Stromal cell of bone marrow (primary cell): ENCODE measurements around the gene FLT1.
A peak's percentile ranks its signal among the peaks of the same experiment; 100 is the strongest.

Experiments
- DNase-seq: peaks from one replicate; pipeline ENCODE4 v3.0.0-alpha.2; 2012; ENCODE audit warnings: low read depth

Gene FLT1

DNA sequence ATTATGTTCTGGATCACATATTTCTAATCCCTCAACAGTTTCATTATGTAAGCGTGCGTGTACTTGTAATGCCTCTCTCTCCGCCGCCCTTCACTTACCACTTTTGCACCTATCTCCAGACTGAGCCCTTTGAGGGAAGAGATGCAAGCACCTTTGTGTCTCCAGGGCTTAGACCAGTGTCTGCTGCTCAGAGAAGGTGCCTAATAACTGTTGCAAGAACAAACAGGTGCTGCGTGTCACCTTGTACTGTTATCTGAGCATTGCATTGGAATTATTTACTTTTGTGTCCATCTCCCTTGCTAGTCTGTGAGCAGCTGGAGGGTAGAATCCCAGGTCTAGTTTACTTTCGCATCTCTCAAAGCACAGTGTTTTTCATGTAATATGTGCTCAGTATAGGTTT, 156.2 kb downstream of the FLT1 start:
- DNase-seq, result no peak

GRCh38 chr13:28338006-28338574, 156.8 kb downstream of the FLT1 start:
- no peak for DNase-seq

GRCh38 chr13:28337166-28338005, 157.5 kb downstream of the FLT1 start:
- DNase-seq, result peak; percentile 64

DNA sequence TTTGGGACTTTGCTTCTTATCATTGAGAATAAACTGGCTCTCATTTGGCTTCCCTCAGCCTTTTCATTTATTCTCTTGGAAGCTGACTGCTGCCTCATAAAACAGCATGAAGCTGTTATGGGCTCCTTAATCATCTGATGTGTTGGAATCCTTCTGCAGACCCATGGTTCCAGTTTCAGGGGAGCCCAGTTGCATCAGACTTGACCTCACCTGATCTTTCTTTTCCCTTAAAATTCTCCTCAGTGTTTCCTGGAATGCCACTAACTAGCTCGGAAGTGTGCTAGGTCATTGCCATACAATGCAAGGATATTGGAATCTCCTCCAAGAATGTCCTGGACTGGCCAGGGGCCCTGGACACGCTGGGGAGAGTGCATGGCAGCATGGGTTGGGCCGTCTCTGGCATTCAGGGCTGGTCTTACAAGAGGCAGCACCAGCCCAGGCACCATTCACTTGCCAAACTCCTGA, 158.7 kb downstream of the FLT1 start:
- no peak for DNase-seq

GRCh38 chr13:28333204-28333881, 161.6 kb downstream of the FLT1 start:
- DNase-seq, result no peak

- DNase-seq, result peak; percentile 74
Measured at GRCh38 chr13:28329395-28330158, 165.4 kb downstream of the FLT1 start.

- no peak for DNase-seq
Measured at GRCh38 chr13:28328271-28328607, 166.7 kb downstream of the FLT1 start.

DNA sequence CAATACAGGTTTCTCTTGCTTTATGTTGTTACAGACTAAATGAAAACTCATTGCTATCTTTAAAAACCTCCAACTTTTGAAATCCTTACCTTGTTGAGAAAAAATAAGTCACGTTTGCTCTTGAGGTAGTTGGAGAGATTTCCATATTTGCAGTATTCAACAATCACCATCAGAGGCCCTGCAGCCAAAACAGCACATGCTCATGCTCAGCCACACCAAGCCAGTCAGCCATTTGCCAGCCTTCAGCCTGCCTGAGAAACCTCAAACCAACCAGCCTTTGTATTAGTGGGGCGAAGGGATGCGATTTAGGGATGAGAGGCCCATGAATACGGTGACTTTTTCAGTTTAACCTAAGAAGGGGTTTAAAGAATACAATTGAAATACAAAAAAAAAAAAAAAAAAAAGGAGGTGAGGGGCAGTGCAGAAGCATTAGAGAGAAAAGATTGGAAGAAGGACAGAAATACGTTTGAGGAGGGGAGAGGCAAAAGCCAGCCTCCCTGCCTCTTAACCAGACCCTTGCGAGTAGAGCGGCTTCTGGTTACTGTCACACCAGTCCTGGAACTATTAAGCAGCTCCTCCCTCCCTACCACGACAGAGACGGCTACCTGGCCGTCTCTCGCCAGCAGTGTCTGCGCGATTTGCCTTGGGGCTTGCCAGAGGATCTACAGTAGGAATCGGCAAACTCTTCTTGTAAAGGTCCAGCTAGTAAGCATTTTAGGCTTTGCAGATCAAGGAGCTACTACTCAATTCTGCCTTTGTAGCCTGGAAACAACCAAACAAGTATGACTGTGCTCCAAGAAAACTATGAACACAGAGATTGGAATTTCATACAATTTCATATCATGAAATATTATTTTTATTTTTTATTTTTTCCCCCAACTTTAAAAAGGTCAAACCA, 167.3 kb downstream of the FLT1 start:
- no peak for DNase-seq

DNA sequence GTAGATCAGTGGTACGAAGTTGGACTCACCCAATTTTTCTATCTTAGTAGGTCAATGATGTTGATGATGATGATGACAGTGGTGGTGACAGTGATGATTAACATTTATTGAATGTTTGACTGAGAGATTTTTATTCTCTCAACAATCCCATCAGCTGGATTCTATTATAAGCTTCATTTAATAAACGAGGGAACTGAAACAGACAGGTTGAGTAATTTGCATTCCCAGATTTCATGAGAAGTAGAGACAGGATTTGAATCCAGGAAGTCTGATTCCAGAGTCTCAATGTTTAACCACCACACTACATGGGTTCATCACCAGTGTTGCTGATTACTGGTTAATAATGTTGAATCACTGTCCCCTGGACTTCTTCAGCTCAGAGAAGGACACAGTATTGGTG, 168.9 kb downstream of the FLT1 start:
- DNase-seq, result no peak

- DNase-seq, result no peak
Measured at GRCh38 chr13:28325022-28325421, 169.9 kb downstream of the FLT1 start.

DNA sequence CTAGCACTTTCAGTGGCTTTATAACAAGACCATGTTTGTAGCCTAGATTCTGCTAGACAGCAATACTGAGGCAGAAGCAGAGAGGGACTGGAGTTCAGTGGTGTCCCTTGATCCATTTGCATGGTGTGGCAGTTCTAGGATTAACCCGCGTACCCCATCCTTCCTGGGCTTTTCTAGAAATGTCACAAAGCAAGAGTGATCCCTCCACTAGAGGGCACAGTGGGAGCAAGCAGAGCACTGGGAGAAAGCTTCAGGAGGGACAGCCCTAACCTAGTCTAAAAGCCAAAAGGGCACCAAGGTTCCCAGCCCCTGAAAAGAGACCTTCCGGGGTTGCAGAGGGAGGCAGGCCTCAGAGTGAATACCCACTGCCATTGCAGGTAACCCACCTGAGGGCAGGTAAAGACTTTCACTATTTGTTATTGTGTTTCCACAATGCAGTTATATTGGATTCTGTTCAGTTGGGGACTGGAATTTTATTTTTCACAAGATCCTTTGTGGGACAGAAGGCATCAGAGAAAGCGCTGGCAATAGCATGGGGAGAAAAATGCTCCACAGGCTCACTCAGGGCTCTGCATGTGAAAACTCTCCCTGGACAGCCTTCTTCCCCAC, 170.6 kb downstream of the FLT1 start:
- DNase-seq, result no peak

GRCh38 chr13:28322256-28322905, 172.5 kb downstream of the FLT1 start:
- no peak for DNase-seq

DNA sequence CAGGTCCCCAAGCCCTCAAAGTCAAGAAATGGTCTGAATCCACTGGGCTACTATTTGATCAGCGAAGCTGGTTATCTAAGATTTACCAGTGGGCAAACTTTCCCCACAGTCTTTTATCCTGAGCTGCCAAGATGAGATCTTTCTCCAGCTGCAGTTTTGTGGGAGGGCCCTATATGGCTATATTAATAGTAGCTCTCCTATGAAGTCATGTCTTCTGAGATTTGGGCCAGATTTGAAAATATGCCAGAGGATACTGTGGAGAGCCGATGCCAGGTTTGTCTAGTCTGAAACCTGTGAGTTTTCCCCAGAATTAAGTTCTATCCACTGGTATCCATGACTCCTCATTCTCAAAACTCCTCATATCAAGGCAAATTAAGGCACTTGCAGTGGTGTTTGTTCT, 173.2 kb downstream of the FLT1 start:
- DNase-seq, result no peak

DNA sequence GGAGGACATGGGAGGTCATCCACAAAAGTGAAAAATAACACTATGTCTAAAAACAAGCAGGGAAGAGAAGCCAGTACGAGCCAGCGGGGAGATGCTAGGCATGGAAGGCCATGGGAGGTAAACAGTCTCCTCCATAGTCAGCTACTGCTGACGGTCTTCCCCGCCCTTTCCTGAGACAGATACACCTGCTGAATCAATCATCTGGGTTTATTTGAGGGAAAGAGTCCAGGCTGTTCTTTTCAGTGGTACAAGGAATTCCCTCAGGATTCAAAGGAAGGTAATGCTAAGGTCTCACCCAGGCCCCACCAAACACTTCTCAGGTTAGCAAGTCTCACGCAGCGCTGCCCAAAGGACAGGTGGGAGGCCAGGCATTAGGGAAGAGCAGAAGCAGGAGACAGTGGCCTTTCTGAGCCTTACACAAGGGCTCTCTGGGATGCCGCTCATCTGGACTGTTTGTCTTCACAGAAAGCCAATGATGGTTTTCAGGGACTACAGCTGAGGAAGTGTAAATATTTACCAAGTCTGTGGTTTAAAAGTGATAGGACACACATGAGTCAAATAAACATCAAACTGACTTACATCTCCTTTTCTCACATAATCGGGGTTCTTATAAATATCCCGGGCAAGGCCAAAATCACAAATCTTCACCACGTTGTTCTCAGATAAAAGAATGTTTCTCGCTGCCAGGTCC, 173.9 kb downstream of the FLT1 start:
- DNase-seq, result no peak

DNA sequence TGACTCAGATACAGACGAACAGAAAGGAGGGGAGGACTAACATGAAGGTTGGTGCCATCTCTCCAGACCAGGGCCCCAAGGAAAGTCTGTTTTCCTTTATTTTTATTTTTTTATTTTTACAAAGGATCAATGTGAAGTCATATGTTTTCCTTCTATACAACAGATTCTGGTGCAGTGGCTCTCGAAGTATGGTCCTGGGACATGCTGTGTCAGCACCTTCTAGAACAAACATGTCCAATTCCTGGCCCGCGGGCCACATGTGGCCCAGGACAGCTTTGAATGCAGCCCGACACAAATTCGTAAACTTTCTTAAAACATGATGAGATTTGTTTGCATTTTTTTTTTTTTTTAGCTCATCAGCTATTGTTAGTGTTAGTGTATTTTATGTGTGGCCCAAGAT, 174.7 kb downstream of the FLT1 start:
- no peak for DNase-seq

DNA sequence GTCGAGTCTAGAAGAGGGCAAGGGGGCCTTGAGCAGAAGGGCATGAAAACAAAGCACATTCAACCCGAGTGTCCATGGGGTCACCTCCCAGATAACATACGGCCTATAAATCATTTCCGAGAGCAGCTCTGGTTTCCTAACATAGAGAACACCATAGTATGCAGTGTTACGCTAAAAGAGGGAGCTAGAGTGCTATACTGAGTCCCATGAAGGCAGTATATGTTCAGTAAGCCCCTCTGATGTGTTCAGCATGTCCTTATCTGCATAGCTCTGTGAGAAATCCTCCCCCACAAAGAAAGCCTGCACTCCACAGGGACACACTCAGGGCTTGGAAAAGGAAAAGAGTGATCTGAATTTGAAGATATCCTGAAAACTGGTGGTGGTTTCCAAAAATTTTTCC, 175.4 kb downstream of the FLT1 start:
- DNase-seq, result no peak

DNA sequence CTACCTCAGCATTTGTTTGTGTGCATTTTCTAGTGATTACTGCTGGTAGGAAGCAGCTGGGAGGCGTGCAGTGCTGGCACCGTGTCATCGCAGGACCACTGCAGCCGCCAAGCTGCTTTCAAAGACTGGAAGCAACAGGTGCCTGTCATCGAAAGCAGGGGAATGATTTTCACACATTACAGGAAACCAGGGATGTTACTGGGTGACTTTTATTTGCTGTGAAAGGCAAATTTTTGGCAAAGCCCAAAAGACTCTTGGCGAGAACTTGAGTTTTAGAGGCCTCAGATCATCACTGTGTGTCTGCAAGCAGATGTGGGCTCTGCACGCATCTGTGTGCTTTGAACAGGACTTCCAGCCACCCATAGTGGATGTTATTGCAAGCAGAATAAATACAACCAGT, 176.4 kb downstream of the FLT1 start:
- DNase-seq, result no peak

- no peak for DNase-seq
Measured at GRCh38 chr13:28316836-28317235, 178.1 kb downstream of the FLT1 start.

GRCh38 chr13:28316129-28316528, 178.8 kb downstream of the FLT1 start:
- DNase-seq, result no peak

- DNase-seq, result no peak
Measured at GRCh38 chr13:28314879-28315278, 180.0 kb downstream of the FLT1 start.
